NCI-H2081 treated with DMSO at 0.1 percent for 48 hours (cell line): ENCODE measurements around the gene SYDE2.

Experiments
- DNase-seq: peaks from one replicate; lab custom pipeline; 2025; lab: John Stamatoyannopoulos, UW

The SYDE2 gene

DNA sequence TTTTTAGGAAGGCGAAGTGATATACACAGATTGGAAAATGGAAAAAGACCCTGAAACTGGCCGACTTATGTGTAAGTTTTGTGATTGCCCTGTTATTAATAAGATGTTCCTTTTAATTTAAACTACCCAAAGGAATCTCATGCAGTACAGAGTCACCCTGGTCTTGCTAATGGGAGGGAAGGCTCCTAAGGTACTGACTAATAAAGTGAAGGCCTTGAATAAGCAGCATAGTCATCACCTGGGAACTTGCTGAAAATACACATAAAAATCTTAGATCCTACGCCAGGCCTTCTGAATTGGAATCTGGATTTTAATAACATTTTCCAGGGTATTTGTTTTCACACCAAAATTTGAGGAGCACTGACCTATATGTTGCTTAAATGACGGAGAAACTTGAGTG, 79.1 kb downstream of the SYDE2 start:
- DNase-seq: no peak

DNA sequence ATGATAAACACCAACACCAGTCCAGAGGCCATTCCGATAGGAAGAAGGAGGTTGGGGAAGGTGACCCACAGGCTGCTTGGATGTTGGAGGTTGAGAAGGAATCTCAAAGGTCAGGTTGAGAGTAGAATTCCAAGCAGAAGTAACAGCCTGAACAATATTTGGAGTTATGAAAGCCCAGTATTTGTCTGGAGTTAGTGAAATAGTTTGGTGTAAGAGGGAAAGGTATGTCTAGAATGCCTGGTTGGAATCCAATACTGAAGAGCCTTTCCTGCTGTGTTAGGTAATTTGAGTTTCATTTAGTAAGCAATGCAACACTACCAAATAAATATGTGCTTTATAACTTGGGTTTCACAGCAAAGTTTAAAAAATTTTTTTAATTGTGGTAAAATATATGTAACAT, 82.1 kb downstream of the SYDE2 start:
- no peak for DNase-seq

DNA sequence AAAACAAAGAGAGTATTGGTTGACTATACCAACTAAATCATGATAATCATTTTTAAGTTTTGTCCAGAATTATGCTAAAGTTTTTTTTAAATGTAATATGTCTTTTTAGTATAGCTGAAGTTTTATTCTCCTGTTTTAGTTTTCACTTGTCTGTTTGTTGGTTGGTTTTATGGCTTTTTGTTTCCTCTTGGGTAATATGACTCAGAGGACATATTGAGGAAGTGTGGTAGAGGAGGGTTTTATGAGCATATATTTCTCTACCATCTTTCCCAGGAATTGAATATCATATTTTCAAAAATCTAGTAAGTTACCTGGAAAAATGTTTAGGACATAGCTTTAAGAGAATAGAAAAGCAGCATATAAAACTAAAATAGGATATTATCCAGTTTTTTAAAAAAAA, 84.0 kb downstream of the SYDE2 start:
- DNase-seq: no peak

DNA sequence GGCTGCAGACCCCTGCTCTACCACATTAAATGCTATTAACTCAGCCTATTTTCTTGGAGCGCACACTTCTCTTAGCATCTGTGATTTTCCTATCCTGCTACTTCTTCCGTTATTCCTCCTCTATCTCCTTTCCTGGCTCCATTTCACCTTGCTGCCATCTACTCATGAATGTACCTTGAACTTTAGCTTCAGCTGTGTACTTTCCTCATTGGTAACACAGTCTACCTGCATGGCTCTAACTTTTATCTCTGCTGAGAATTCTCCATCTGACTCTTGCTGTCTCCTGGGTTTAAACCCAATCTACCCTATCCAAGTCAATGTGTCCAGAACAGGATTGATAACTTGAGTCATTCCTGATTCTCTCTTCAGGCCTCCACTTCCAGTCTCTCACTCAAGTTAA, 84.9 kb downstream of the SYDE2 start:
- DNase-seq: no peak

DNA sequence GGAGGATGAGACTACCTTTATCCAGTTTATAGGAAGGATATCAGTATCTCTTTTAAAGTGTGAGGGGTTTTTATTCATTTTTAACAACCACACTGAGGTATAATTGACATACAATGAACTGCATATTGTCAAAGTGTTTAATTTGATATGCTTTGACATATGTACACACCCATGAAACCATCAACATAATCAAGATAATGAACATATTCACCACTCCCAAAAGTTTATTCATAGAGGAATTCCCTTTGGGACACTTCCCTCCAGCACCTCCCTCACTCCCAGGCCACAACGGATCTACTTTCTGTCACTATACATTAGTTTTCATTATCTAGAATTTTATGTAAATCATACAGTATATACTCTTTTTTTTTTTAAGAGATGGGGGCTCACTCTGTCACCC, 89.1 kb downstream of the SYDE2 start:
- DNase-seq: no peak

DNA sequence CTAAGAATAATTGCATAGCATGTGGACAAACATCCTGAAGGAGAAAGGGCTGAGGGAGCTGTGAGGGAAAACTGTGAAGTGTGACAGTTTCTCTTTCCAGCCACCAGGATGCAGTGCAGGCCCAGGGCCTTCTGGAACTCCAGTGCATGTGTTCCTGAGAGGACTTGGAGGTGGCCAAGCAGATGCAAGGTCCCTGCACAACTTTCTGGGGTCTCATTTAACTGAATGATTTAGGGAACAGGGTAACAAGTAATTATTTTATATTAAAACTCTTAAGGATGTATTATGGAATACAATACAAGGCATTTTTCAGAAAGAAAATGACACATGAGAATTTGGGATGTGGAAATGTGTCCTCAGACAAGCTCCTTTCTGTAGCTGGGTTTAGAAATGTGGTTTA, 91.3 kb downstream of the SYDE2 start:
- DNase-seq: no peak
